ENCODE results near the gene COMMD1.
"Not testable (repeated sequence)": the region's sequence is repeated elsewhere in the genome, so short reads cannot be mapped to it uniquely, and the experiment has no call there.

The COMMD1 gene

GRCh38 chr2:62141142-62141740, 235.8 kb downstream of the COMMD1 start:
- DNase-seq (ENCODE audit: low spot score) = no peak

GRCh38 chr2:62142054-62142453, 236.6 kb downstream of the COMMD1 start:
- no peak for DNase-seq (ENCODE audit: low spot score)

- DNase-seq (ENCODE audit: low spot score) = no peak
These were observed 238.2 kb downstream of the COMMD1 start for GRCh38 chr2:62143696-62144095.

GRCh38 chr2:62144689-62145477, 239.4 kb downstream of the COMMD1 start:
- no peak for DNase-seq (ENCODE audit: low spot score)

GRCh38 chr2:62145478-62146100, 240.1 kb downstream of the COMMD1 start:
- DNase-seq (ENCODE audit: low spot score) = no peak

- DNase-seq (ENCODE audit: low spot score) = not testable (repeated sequence)
These were observed 241.3 kb downstream of the COMMD1 start for GRCh38 chr2:62146790-62147189.

- DNase-seq (ENCODE audit: low spot score) = no peak
These were observed 242.3 kb downstream of the COMMD1 start for GRCh38 chr2:62147610-62148301.

GRCh38 chr2:62149708-62150107, 244.2 kb downstream of the COMMD1 start:
- no peak for DNase-seq (ENCODE audit: low spot score)

- DNase-seq (ENCODE audit: low spot score) = peak; percentile 37
These were observed 245.3 kb downstream of the COMMD1 start for GRCh38 chr2:62150597-62151305.

GRCh38 chr2:62151306-62151638, 245.8 kb downstream of the COMMD1 start:
- DNase-seq (ENCODE audit: low spot score) = peak; percentile 44

- no peak for DNase-seq (ENCODE audit: low spot score)
These were observed 246.5 kb downstream of the COMMD1 start for GRCh38 chr2:62152000-62152399.

GRCh38 chr2:62156861-62157496, 251.5 kb downstream of the COMMD1 start:
- DNase-seq (ENCODE audit: low spot score) = no peak

GRCh38 chr2:62158444-62159121, 253.1 kb downstream of the COMMD1 start:
- no peak for DNase-seq (ENCODE audit: low spot score)

GRCh38 chr2:62160691-62161090, 255.2 kb downstream of the COMMD1 start:
- not testable (repeated sequence) for DNase-seq (ENCODE audit: low spot score)

GRCh38 chr2:62163106-62163831, 257.8 kb downstream of the COMMD1 start:
- no peak for DNase-seq (ENCODE audit: low spot score)

GRCh38 chr2:62163834-62164233, 258.4 kb downstream of the COMMD1 start:
- DNase-seq (ENCODE audit: low spot score) = no peak

GRCh38 chr2:62175728-62176127, 270.3 kb downstream of the COMMD1 start:
- peak; percentile 46 for DNase-seq (ENCODE audit: low spot score)

GRCh38 chr2:62176801-62177200, 271.3 kb downstream of the COMMD1 start:
- DNase-seq (ENCODE audit: low spot score) = no peak

GRCh38 chr2:62177392-62178049, 272.0 kb downstream of the COMMD1 start:
- DNase-seq (ENCODE audit: low spot score) = no peak
